Upper lobe of left lung (tissue), 6 donors: Measurements from ENCODE around the gene DMD. TPM values are rescaled to one million over a fixed set of nuclear protein-coding genes. Genes with fewer than 3 reads are reported as not detected.

Experiments
- ATAC-seq, 2 donors: fragments of 200-7000 bp; cut with Tn5 transposase; one replicate each; pipeline ENCODE4 v1.9.1; 2022; ENCODE audit warnings: mild to moderate bottlenecking in 2 of 2, moderate library complexity in 2 of 2; ENCODE audit not compliant: low FRiP score in 2 of 2
- DNase-seq, 2 donors: peaks; one replicate each; pipeline ENCODE4 v3.0.0-alpha.2; 2019 to 2020
- H3K27ac ChIP-seq, 4 donors: fragments of 200-600 bp; sonication (generic); one replicate each; pipeline ENCODE4 v1.5.1; 2016 to 2019
- H3K27me3 ChIP-seq, 4 donors: fragments of 200-600 bp; sonication (generic); one replicate each; pipeline ENCODE4 v1.5.1; 2017 to 2019
- H3K36me3 ChIP-seq, 4 donors: fragments of 200-600 bp; sonication (generic); one replicate each; pipeline ENCODE4 v1.5.1; 2016 to 2019
- H3K4me1 ChIP-seq, 4 donors: fragments of 200-600 bp; sonication (generic); one replicate each; pipeline ENCODE4 v1.5.1; 2018 to 2019
- H3K4me3 ChIP-seq, 4 donors: fragments of 200-600 bp; sonication (generic); one replicate each; pipeline ENCODE4 v1.5.1; 2017 to 2019; ENCODE audit warnings: mild to moderate bottlenecking in 2 of 4, moderate library complexity in 1 of 4
- H3K9me3 ChIP-seq, 4 donors: fragments of 200-600 bp; sonication (generic); one replicate each; pipeline ENCODE4 v1.5.1; 2018 to 2019
- EP300 ChIP-seq, 4 donors: sonication (generic); formaldehyde crosslinking; IDR thresholded peaks; one replicate each; pipeline ENCODE4 v1.5.1; 2017; ENCODE audit warnings: antibody characterized with exemption in 4 of 4, control low read depth in 2 of 4
- POLR2A ChIP-seq, 4 donors: fragments of 450-650 bp; IDR thresholded peaks; one replicate each; pipeline ENCODE4 v1.5.1; 2016 to 2017; ENCODE audit warnings: antibody characterized with exemption in 4 of 4, mild to moderate bottlenecking in 2 of 4
- POLR2AphosphoS5 ChIP-seq, 2 donors: sonication (generic); formaldehyde crosslinking; IDR thresholded peaks; one replicate each; pipeline ENCODE4 v1.5.1; 2017; ENCODE audit warnings: antibody characterized with exemption in 2 of 2
- WGBS, 2 donors: methylation state at CpG; one replicate each; pipeline ENCODE4 v1.1.5; 2017 to 2018; 5-methylcytosine and 5-hydroxymethylcytosine counted together
- total RNA-seq, 6 donors: library from RNA; depleted of rRNA in 4 of 6; stranded (reverse); fragments of >200 nt in 4 of 6; gene quantifications; one replicate each; pipeline versions ENCODE4 v1.1.0 to v1.2.1, GENCODE V29; 2016 to 2021
- TF ChIP-seq, protein P1 (sequence below), 6 experiments: fragments of 450-650 bp in 4 of 6; fragments of 200-600 bp in 2 of 6; sonication (generic) in 2 of 6; IDR thresholded peaks; one replicate each; pipeline ENCODE4 v1.5.1; 2016 to 2019; ENCODE audit warnings: antibody characterized with exemption in 6 of 6
- donor health status: DM: no; HTN: no; CAD: no; lungs with moderate emphysema.
- donor health status: DM: no; HTN: yes; CAD: no; lungs with severe emphysema.

Gene DMD
- total RNA-seq, 6 donors from 2014 or later, result 12.5 to 37.0 (median 24.0) TPM

DNA sequence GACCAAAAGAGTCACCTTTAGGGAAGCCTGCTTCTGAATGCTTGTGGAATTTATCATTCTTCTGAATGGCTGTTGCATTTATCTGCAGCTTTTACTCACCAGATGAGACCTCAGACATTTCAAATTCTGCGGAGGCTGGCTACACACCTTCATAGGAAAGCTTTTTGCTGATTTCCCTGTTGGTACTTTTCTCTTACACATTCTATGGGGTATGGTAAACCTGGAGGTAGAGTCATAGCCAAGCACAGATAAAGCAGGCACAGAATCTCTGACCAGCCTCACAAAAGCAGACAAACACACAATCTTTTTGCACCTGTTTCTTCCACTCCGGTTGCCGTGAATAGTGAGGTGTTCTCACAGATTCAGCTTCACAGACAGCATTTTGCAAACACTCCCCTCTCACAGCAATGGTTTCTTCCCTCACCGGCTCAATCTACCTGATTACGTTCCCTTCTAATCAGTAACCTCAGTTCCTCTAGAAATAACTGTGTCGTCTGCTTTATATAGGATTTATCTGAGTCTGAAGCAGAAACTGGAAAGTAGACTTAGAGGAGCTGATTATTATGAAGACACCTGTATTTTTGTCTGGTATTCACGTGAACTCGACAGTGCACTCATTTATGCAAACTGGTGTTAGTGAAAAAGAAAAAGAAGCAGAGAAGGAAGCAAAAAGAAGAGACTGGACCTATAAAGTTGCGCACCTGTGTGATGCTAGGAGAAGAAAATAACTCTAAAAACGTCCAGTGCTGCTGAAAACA is 83.1 kb downstream of the DMD start:
- ATAC-seq (no peak), DNase-seq (no peak)
- Histone ChIP-seq H3K36me3 (no peaks in the 10 kb centered on the region), H3K4me3 (no peak overlapping the region), H3K27me3 (no peaks in the 10 kb centered on the region), H3K9me3 (no peaks in the 10 kb centered on the region), H3K4me1 (no peaks in the 10 kb centered on the region), H3K27ac (no peak overlapping the region)
- no peak for TF ChIP-seq POLR2A (IDR thresholded peaks at IDR 0.05)
- TF ChIP-seq EP300 (IDR thresholded peaks at IDR 0.05), result no peak
- no peak for TF ChIP-seq POLR2AphosphoS5 (IDR thresholded peaks at IDR 0.05)
- TF ChIP-seq, protein P1, sequence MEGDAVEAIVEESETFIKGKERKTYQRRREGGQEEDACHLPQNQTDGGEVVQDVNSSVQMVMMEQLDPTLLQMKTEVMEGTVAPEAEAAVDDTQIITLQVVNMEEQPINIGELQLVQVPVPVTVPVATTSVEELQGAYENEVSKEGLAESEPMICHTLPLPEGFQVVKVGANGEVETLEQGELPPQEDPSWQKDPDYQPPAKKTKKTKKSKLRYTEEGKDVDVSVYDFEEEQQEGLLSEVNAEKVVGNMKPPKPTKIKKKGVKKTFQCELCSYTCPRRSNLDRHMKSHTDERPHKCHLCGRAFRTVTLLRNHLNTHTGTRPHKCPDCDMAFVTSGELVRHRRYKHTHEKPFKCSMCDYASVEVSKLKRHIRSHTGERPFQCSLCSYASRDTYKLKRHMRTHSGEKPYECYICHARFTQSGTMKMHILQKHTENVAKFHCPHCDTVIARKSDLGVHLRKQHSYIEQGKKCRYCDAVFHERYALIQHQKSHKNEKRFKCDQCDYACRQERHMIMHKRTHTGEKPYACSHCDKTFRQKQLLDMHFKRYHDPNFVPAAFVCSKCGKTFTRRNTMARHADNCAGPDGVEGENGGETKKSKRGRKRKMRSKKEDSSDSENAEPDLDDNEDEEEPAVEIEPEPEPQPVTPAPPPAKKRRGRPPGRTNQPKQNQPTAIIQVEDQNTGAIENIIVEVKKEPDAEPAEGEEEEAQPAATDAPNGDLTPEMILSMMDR (IDR thresholded peaks at IDR 0.05), result no peak
- 42 to 63% methylated on average over 10 of the region's 10 CpGs for WGBS, 2 donors

DNA sequence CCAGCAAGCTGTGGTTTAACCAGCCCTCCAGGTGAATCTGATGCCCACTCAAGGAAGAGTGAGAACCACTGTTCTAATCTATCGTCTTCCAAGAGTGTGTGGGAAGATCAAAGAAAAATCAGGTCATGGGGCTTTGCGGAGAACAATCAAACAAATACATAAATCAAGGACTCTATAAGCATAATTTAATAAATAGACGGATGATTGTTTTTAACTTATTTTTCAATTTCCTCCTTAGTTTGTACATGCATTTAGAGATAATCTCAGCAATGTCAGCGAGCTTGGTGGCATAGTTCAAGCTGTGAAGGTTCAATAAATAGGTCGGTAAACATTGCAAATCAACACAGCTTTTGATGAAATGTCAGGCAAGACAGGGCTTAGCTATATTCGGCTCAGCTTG is 84.9 kb downstream of the DMD start:
- no peak for TF ChIP-seq POLR2A (IDR thresholded peaks at IDR 0.05)
- no peak for TF ChIP-seq EP300 (IDR thresholded peaks at IDR 0.05)
- no peak for TF ChIP-seq POLR2AphosphoS5 (IDR thresholded peaks at IDR 0.05)
- TF ChIP-seq, protein P1 (IDR thresholded peaks at IDR 0.05), result no peak
- no peak for DNase-seq
- Histone ChIP-seq H3K27ac (no peak overlapping the region), H3K4me1 (no peaks in the 10 kb centered on the region), H3K4me3 (no peak overlapping the region), H3K27me3 (no peaks in the 10 kb centered on the region), H3K36me3 (no peaks in the 10 kb centered on the region), H3K9me3 (no peaks in the 10 kb centered on the region)
- ATAC-seq, result no peak
- 48 to 61% methylated on average over 6 of the region's 6 CpGs for WGBS, 2 donors

DNA sequence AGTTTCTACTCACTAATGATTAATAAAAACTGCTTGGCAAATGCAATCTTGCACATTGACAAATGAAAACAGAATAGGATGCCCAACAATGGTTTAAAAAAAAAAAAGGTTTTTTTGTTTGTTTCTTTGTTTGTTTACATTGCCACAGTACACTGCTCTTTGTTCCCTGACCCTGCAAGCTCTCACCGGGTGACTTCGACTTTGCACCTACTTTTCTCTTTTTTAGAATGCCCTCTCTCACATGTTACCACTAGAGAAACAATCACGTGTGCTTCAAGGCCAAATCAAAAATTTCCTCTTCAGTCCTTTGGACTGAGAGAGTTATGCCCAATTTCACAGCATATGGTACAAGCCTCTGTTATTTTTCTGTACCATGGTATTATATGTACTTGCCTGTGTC is 101.5 kb downstream of the DMD start:
- 21 to 38% methylated on average over 3 of the region's 3 CpGs for WGBS, 2 donors
- H3K4me3 ChIP-seq, result no peak overlapping the region
- ATAC-seq, result no peak
- no peaks in the 10 kb centered on the region for H3K27me3 ChIP-seq
- H3K27ac ChIP-seq, result no peak overlapping the region
- H3K9me3 ChIP-seq, result no peaks in the 10 kb centered on the region
- DNase-seq, result no peak
- no peaks in the 10 kb centered on the region for H3K4me1 ChIP-seq
- no peaks in the 10 kb centered on the region for H3K36me3 ChIP-seq
- no peak for TF ChIP-seq POLR2A (IDR thresholded peaks at IDR 0.05)
- TF ChIP-seq POLR2AphosphoS5 (IDR thresholded peaks at IDR 0.05), result no peak
- no peak for TF ChIP-seq EP300 (IDR thresholded peaks at IDR 0.05)
- TF ChIP-seq, protein P1 (IDR thresholded peaks at IDR 0.05), result no peak

GRCh38 chrX:33106737-33107136 is 104.6 kb downstream of the DMD start:
- DNase-seq (no peak), ATAC-seq (no peak)
- H3K4me1 ChIP-seq, result no peaks in the 10 kb centered on the region

More at GRCh38 chrX:33106737-33107136, 104.6 kb downstream of the DMD start:
- Histone ChIP-seq H3K9me3 (no peaks in the 10 kb centered on the region), H3K36me3 (no peaks in the 10 kb centered on the region), H3K27ac (no peak overlapping the region), H3K4me3 (no peak overlapping the region), H3K27me3 (no peaks in the 10 kb centered on the region)
- TF ChIP-seq POLR2AphosphoS5 (IDR thresholded peaks at IDR 0.05), result no peak
- TF ChIP-seq POLR2A (IDR thresholded peaks at IDR 0.05), result no peak
- no peak for TF ChIP-seq EP300 (IDR thresholded peaks at IDR 0.05)
- TF ChIP-seq, protein P1 (IDR thresholded peaks at IDR 0.05), result no peak
- 92 to 94% methylated on average over 8 of the region's 8 CpGs for WGBS, 2 donors
